Epidermal melanocyte (primary cell): ENCODE measurements around the gene AATK.

Experiments
- DNase-seq: peaks from one replicate; pipeline ENCODE4 v3.0.0; 2011; ENCODE audit warnings: low spot score; ENCODE audit not compliant: insufficient read length

AATK gene

GRCh38 chr17:81195941-81196495 lies 30.0 kb upstream of the AATK start:
- DNase-seq: no peak

- no peak for DNase-seq
Measured at GRCh38 chr17:81194941-81195901, 29.2 kb upstream of the AATK start.

GRCh38 chr17:81194225-81194760 lies 28.3 kb upstream of the AATK start:
- DNase-seq: no peak

- DNase-seq: no peak
Measured at GRCh38 chr17:81193470-81194224, 27.6 kb upstream of the AATK start.

GRCh38 chr17:81193051-81193410 lies 27.0 kb upstream of the AATK start:
- no peak for DNase-seq

- DNase-seq: no peak
Measured at GRCh38 chr17:81192386-81193050, 26.5 kb upstream of the AATK start.

- DNase-seq: no peak
Measured at GRCh38 chr17:81191646-81192045, 25.6 kb upstream of the AATK start.

GRCh38 chr17:81191116-81191515 lies 25.1 kb upstream of the AATK start:
- DNase-seq: no peak

- DNase-seq: no peak
Measured at GRCh38 chr17:81190591-81190990, 24.6 kb upstream of the AATK start.

GRCh38 chr17:81189670-81190530 lies 23.9 kb upstream of the AATK start:
- no peak for DNase-seq

- DNase-seq: no peak
Measured at GRCh38 chr17:81189016-81189415, 23.0 kb upstream of the AATK start.

- no peak for DNase-seq
Measured at GRCh38 chr17:81188491-81188840, 22.4 kb upstream of the AATK start.

- no peak for DNase-seq
Measured at GRCh38 chr17:81187586-81188490, 21.8 kb upstream of the AATK start.

GRCh38 chr17:81187120-81187519 lies 21.1 kb upstream of the AATK start:
- no peak for DNase-seq

- no peak for DNase-seq
Measured at GRCh38 chr17:81186203-81186602, 20.2 kb upstream of the AATK start.

- DNase-seq: no peak
Measured at GRCh38 chr17:81184555-81184954, 18.5 kb upstream of the AATK start.

GRCh38 chr17:81183807-81184206 lies 17.8 kb upstream of the AATK start:
- DNase-seq: no peak

GRCh38 chr17:81183316-81183715 lies 17.3 kb upstream of the AATK start:
- no peak for DNase-seq

- no peak for DNase-seq
Measured at GRCh38 chr17:81182596-81182995, 16.6 kb upstream of the AATK start.

GRCh38 chr17:81181811-81182185 lies 15.8 kb upstream of the AATK start:
- no peak for DNase-seq
